GM23338 (cell line): Measurements from ENCODE around the gene OPRL1. TPM values are rescaled to one million over a fixed set of nuclear protein-coding genes. Genes with fewer than 3 reads are reported as not detected.

Experiments
- ATAC-seq: fragments of 200-7000 bp; cut with Tn5 transposase; 3 replicates; pipeline ENCODE4 v1.9.1; 2020
- DNase-seq: peaks from one replicate; pipeline ENCODE4 v3.0.0-alpha.2; 2015; ENCODE audit warnings: low spot score
- H2AFZ ChIP-seq: fragments of 200-600 bp; sonication (generic); 2 replicates; pipeline ENCODE4 v1.8.0; 2016; ENCODE audit warnings: antibody characterized with exemption, mild to moderate bottlenecking, moderate library complexity
- H3F3A ChIP-seq: fragments of 200-600 bp; sonication (generic); replicated peaks from 2 replicates; pipeline ENCODE4 v1.8.0; 2017; ENCODE audit warnings: antibody characterized with exemption, mixed run types, low read depth
- H3K27ac ChIP-seq: fragments of 200-600 bp; sonication (generic); 2 replicates; pipeline ENCODE4 v1.6.1; 2016; ENCODE audit warnings: low read depth
- H3K27me3 ChIP-seq: fragments of 200-600 bp; sonication (generic); 2 replicates; pipeline ENCODE4 v1.8.0; 2016; ENCODE audit warnings: mild to moderate bottlenecking, mixed run types, moderate library complexity; ENCODE audit not compliant: insufficient read depth
- H3K36me3 ChIP-seq: fragments of 200-600 bp; sonication (generic); 2 replicates; pipeline ENCODE4 v1.8.0; 2016; ENCODE audit warnings: mild to moderate bottlenecking; ENCODE audit not compliant: insufficient read depth
- H3K4me1 ChIP-seq: fragments of 200-600 bp; sonication (generic); 2 replicates; pipeline ENCODE4 v1.8.0; 2016; ENCODE audit warnings: mild to moderate bottlenecking, moderate library complexity; ENCODE audit not compliant: insufficient read depth
- H3K4me2 ChIP-seq: fragments of 200-600 bp; sonication (generic); 2 replicates; pipeline ENCODE4 v1.7.1; 2017; ENCODE audit warnings: mixed run types
- H3K4me3 ChIP-seq: fragments of 200-600 bp; sonication (generic); 2 replicates; pipeline ENCODE4 v1.6.1; 2016; ENCODE audit warnings: mixed run types
- H3K79me2 ChIP-seq: fragments of 200-600 bp; sonication (generic); replicated peaks from 2 replicates; pipeline ENCODE4 v1.8.0; 2017; ENCODE audit warnings: mild to moderate bottlenecking; ENCODE audit not compliant: insufficient read depth
- H3K9me2 ChIP-seq: fragments of 200-600 bp; sonication (generic); 2 replicates; pipeline ENCODE4 v1.8.0; 2017; ENCODE audit not compliant: insufficient read depth
- H4K20me1 ChIP-seq: fragments of 200-600 bp; sonication (generic); replicated peaks from 2 replicates; pipeline ENCODE4 v1.8.0; 2017; ENCODE audit warnings: mild to moderate bottlenecking; ENCODE audit not compliant: insufficient read depth
- H3K27ac Mint-ChIP-seq: 2 replicates; pipeline ENCODE4 v1.8.0; 2020; ENCODE audit warnings: inconsistent platforms, mild to moderate bottlenecking, moderate library complexity, mixed read lengths
- H3K27me3 Mint-ChIP-seq: 3 replicates; pipeline ENCODE4 v1.8.0; 2022; ENCODE audit warnings: low read depth, mild to moderate bottlenecking, moderate library complexity, mixed read lengths, inconsistent platforms; ENCODE audit not compliant: insufficient read depth, poor library complexity
- H3K36me3 Mint-ChIP-seq: 3 replicates; pipeline ENCODE4 v1.8.0; 2021; ENCODE audit warnings: low read depth, mild to moderate bottlenecking, inconsistent platforms, moderate library complexity, mixed read lengths
- H3K4me1 Mint-ChIP-seq: 3 replicates; pipeline ENCODE4 v1.8.0; 2020; ENCODE audit warnings: mild to moderate bottlenecking, inconsistent platforms, mixed read lengths
- H3K4me3 Mint-ChIP-seq: 3 replicates; pipeline ENCODE4 v1.8.0; 2021; ENCODE audit warnings: moderate library complexity, mild to moderate bottlenecking, inconsistent platforms, mixed read lengths
- H3K9me3 Mint-ChIP-seq: 3 replicates; pipeline ENCODE4 v1.8.0; 2020; ENCODE audit warnings: moderate library complexity, mild to moderate bottlenecking, inconsistent platforms, mixed read lengths
- CREB1 ChIP-seq: fragments of 250-450 bp; sonication (Bioruptor Pico); IDR thresholded peaks from 2 replicates; pipeline ENCODE4 v1.5.0; 2020; ENCODE audit warnings: low read depth, mild to moderate bottlenecking, moderate library complexity
- EZH2 ChIP-seq: fragments of 200-600 bp; sonication (generic); IDR thresholded peaks from one replicate; pipeline ENCODE4 v1.8.0; 2017; ENCODE audit warnings: antibody characterized with exemption, mild to moderate bottlenecking, low read depth; ENCODE audit not compliant: unreplicated experiment
- JUNB ChIP-seq: IDR thresholded peaks from one replicate; pipeline ENCODE4 v1.6.1; 2016; ENCODE audit warnings: antibody characterized with exemption; ENCODE audit not compliant: unreplicated experiment
- NANOG ChIP-seq: IDR thresholded peaks from 2 replicates; pipeline ENCODE4 v1.6.1; 2016; ENCODE audit warnings: antibody characterized with exemption, borderline replicate concordance
- POLR2AphosphoS5 ChIP-seq: IDR thresholded peaks from 2 replicates; pipeline ENCODE4 v1.6.1; 2016; ENCODE audit warnings: antibody characterized with exemption, low read depth
- ZNF331 ChIP-seq: fragments of 250-450 bp; sonication (Bioruptor Pico); IDR thresholded peaks from 2 replicates; pipeline ENCODE4 v1.5.0; 2020; ENCODE audit warnings: low read depth, mild to moderate bottlenecking, moderate library complexity
- polyA plus RNA-seq: library from polyadenylated mRNA; unstranded; fragments of >200 nt; fragmentation: Nextera tagmentation; extraction: Ambion mirVana; gene quantifications from 2 replicates; pipeline ENCODE4 v1.2.1, GENCODE V29; 2016
- total RNA-seq: library from RNA; depleted of rRNA; stranded (reverse); fragments of >200 nt; shearing (Covaris generic); gene quantifications from 2 replicates; pipeline ENCODE4 v1.2.3, GENCODE V29; 2014
- TF ChIP-seq, protein P1 (sequence below): IDR thresholded peaks from one replicate; pipeline ENCODE4 v1.6.1; 2018; ENCODE audit warnings: antibody characterized with exemption; ENCODE audit not compliant: unreplicated experiment
- TF ChIP-seq, protein P2 (sequence below): fragments of 250-450 bp; sonication (Bioruptor Pico); IDR thresholded peaks from 2 replicates; pipeline ENCODE4 v1.5.0; 2020; ENCODE audit warnings: mild to moderate bottlenecking, moderate library complexity
- TF ChIP-seq, protein P3 (sequence below), 2 experiments: fragments of 200-600 bp in 1 of 2; sonication (generic) in 1 of 2; conservative IDR thresholded peaks; 2 replicates each; pipeline versions ENCODE4 v1.5.1 to v1.6.1; 2016 to 2017; ENCODE audit warnings: antibody characterized with exemption in 2 of 2, low read depth in 2 of 2, mild to moderate bottlenecking in 2 of 2, moderate library complexity in 1 of 2
- TF ChIP-seq, protein P4 (sequence below): IDR thresholded peaks from 2 replicates; pipeline ENCODE4 v1.6.1; 2016; ENCODE audit warnings: antibody characterized with exemption

OPRL1 gene
- total and polyA plus RNA-seq, 2 experiments from 2014 or later: 0.27 to 1.1 TPM

DNA sequence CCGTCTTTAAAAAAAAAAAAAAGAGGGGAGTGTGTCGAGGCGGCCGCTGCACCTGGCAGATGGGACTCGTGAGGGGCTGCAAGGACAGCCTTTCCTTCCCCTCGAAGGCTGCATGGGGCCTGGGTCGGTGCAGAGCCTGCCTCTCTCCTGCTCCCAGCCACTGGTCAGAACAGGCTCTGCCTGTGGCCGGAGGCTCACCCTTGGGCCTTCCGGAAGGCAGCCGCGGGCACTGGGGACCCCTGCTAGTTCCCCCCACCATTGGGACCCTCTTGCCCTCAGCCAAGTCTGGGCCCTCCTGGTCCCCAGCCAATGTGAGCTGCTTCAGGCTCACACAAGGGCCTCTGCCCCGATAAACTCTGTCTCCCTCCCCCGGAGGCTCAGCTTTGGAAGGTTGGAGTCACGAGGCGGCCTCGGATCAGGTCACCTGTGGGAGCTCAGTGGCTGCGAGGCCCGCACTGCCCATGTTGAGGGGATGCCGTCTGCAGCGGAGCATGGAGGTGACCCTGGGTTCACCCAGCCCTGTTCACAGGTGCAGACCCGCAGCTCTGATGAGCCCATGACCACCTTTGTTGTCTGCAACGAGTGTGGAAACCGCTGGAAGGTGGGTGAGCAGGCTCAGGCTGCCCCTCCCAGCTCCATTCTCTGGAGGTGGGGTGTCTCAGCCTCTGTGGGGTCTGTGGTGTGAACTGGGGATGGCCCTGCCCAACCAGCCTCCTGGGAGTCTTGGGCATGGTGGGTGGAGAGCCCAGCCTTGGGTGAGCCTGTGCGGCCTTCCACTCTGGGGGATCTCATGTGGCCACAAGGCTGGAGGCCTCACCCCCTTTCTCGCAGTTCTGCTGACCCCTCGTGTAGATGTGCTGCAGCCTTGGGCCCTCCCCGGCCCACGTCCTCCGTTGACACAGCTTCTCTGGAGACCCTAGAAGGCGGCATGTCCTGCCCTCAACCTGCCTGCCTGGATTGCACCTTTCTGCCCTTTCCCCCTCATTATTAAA lies 8.2 kb upstream of the OPRL1 start:
- Histone ChIP-seq H3K4me2 (no peak overlapping the region), H3F3A (no peaks in the 10 kb centered on the region), H3K27me3 (no peaks in the 10 kb centered on the region), H4K20me1 (no peaks in the 10 kb centered on the region), H3K79me2 (no peaks in the 10 kb centered on the region), H3K27ac (no peak overlapping the region), H3K9me2 (no peaks in the 10 kb centered on the region), H2AFZ (no peak overlapping the region), H3K4me1 (no peaks in the 10 kb centered on the region), H3K4me3 (no peak overlapping the region), H3K36me3 (no peaks in the 10 kb centered on the region)
- H3K27ac Mint-ChIP-seq: no peak overlapping the region
- peaks cover 7% of the 10 kb centered on the region for H3K27me3 Mint-ChIP-seq
- H3K9me3 Mint-ChIP-seq: no peaks in the 10 kb centered on the region
- H3K36me3 Mint-ChIP-seq: peaks cover 2% of the 10 kb centered on the region; the same call in 1 of the 3 replicates
- H3K4me3 Mint-ChIP-seq: no peak overlapping the region
- TF ChIP-seq JUNB: no peak
- TF ChIP-seq, protein P1, sequence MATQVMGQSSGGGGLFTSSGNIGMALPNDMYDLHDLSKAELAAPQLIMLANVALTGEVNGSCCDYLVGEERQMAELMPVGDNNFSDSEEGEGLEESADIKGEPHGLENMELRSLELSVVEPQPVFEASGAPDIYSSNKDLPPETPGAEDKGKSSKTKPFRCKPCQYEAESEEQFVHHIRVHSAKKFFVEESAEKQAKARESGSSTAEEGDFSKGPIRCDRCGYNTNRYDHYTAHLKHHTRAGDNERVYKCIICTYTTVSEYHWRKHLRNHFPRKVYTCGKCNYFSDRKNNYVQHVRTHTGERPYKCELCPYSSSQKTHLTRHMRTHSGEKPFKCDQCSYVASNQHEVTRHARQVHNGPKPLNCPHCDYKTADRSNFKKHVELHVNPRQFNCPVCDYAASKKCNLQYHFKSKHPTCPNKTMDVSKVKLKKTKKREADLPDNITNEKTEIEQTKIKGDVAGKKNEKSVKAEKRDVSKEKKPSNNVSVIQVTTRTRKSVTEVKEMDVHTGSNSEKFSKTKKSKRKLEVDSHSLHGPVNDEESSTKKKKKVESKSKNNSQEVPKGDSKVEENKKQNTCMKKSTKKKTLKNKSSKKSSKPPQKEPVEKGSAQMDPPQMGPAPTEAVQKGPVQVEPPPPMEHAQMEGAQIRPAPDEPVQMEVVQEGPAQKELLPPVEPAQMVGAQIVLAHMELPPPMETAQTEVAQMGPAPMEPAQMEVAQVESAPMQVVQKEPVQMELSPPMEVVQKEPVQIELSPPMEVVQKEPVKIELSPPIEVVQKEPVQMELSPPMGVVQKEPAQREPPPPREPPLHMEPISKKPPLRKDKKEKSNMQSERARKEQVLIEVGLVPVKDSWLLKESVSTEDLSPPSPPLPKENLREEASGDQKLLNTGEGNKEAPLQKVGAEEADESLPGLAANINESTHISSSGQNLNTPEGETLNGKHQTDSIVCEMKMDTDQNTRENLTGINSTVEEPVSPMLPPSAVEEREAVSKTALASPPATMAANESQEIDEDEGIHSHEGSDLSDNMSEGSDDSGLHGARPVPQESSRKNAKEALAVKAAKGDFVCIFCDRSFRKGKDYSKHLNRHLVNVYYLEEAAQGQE: no peak
- TF ChIP-seq, protein P2, sequence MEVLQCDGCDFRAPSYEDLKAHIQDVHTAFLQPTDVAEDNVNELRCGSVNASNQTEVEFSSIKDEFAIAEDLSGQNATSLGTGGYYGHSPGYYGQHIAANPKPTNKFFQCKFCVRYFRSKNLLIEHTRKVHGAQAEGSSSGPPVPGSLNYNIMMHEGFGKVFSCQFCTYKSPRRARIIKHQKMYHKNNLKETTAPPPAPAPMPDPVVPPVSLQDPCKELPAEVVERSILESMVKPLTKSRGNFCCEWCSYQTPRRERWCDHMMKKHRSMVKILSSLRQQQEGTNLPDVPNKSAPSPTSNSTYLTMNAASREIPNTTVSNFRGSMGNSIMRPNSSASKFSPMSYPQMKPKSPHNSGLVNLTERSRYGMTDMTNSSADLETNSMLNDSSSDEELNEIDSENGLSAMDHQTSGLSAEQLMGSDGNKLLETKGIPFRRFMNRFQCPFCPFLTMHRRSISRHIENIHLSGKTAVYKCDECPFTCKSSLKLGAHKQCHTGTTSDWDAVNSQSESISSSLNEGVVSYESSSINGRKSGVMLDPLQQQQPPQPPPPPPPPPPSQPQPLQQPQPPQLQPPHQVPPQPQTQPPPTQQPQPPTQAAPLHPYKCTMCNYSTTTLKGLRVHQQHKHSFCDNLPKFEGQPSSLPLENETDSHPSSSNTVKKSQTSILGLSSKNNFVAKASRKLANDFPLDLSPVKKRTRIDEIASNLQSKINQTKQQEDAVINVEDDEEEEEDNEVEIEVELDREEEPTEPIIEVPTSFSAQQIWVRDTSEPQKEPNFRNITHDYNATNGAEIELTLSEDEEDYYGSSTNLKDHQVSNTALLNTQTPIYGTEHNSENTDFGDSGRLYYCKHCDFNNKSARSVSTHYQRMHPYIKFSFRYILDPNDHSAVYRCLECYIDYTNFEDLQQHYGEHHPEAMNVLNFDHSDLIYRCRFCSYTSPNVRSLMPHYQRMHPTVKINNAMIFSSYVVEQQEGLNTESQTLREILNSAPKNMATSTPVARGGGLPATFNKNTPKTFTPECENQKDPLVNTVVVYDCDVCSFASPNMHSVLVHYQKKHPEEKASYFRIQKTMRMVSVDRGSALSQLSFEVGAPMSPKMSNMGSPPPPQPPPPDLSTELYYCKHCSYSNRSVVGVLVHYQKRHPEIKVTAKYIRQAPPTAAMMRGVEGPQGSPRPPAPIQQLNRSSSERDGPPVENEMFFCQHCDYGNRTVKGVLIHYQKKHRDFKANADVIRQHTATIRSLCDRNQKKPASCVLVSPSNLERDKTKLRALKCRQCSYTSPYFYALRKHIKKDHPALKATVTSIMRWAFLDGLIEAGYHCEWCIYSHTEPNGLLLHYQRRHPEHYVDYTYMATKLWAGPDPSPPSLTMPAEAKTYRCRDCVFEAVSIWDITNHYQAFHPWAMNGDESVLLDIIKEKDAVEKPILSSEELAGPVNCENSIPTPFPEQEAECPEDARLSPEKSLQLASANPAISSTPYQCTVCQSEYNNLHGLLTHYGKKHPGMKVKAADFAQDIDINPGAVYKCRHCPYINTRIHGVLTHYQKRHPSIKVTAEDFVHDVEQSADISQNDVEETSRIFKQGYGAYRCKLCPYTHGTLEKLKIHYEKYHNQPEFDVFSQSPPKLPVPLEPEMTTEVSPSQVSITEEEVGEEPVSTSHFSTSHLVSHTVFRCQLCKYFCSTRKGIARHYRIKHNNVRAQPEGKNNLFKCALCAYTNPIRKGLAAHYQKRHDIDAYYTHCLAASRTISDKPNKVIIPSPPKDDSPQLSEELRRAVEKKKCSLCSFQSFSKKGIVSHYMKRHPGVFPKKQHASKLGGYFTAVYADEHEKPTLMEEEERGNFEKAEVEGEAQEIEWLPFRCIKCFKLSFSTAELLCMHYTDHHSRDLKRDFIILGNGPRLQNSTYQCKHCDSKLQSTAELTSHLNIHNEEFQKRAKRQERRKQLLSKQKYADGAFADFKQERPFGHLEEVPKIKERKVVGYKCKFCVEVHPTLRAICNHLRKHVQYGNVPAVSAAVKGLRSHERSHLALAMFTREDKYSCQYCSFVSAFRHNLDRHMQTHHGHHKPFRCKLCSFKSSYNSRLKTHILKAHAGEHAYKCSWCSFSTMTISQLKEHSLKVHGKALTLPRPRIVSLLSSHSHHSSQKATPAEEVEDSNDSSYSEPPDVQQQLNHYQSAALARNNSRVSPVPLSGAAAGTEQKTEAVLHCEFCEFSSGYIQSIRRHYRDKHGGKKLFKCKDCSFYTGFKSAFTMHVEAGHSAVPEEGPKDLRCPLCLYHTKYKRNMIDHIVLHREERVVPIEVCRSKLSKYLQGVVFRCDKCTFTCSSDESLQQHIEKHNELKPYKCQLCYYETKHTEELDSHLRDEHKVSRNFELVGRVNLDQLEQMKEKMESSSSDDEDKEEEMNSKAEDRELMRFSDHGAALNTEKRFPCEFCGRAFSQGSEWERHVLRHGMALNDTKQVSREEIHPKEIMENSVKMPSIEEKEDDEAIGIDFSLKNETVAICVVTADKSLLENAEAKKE (CRISPR knock-in tag): no peak
- no peak for TF ChIP-seq EZH2
- TF ChIP-seq NANOG: no peak
- TF ChIP-seq POLR2AphosphoS5: no peak
- TF ChIP-seq, protein P3, sequence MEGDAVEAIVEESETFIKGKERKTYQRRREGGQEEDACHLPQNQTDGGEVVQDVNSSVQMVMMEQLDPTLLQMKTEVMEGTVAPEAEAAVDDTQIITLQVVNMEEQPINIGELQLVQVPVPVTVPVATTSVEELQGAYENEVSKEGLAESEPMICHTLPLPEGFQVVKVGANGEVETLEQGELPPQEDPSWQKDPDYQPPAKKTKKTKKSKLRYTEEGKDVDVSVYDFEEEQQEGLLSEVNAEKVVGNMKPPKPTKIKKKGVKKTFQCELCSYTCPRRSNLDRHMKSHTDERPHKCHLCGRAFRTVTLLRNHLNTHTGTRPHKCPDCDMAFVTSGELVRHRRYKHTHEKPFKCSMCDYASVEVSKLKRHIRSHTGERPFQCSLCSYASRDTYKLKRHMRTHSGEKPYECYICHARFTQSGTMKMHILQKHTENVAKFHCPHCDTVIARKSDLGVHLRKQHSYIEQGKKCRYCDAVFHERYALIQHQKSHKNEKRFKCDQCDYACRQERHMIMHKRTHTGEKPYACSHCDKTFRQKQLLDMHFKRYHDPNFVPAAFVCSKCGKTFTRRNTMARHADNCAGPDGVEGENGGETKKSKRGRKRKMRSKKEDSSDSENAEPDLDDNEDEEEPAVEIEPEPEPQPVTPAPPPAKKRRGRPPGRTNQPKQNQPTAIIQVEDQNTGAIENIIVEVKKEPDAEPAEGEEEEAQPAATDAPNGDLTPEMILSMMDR (conservative IDR thresholded peaks at IDR 0.05; ENCODE audit: low read depth in 2 of 2): no peak
- TF ChIP-seq ZNF331 (CRISPR knock-in tag): no peak
- TF ChIP-seq, protein P4, sequence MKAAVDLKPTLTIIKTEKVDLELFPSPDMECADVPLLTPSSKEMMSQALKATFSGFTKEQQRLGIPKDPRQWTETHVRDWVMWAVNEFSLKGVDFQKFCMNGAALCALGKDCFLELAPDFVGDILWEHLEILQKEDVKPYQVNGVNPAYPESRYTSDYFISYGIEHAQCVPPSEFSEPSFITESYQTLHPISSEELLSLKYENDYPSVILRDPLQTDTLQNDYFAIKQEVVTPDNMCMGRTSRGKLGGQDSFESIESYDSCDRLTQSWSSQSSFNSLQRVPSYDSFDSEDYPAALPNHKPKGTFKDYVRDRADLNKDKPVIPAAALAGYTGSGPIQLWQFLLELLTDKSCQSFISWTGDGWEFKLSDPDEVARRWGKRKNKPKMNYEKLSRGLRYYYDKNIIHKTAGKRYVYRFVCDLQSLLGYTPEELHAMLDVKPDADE: no peak
- TF ChIP-seq CREB1 (CRISPR knock-in tag): no peak
- peaks cover 6% of the 10 kb centered on the region for H3K4me1 Mint-ChIP-seq
- DNase-seq (no peak), ATAC-seq (no peak)
